HEK293 (cell line): ENCODE data around the gene KCNMA1.

Experiments used
- CTCF ChIP-seq: fragments of 450-650 bp; formaldehyde crosslinking; IDR thresholded peaks from 2 replicates; pipeline ENCODE4 v1.5.1; 2016; ENCODE audit warnings: missing biosample characterization, missing genetic modification characterization
- PATZ1 ChIP-seq: fragments of 450-650 bp; formaldehyde crosslinking; IDR thresholded peaks from 2 replicates; pipeline ENCODE4 v1.5.1; 2016; ENCODE audit warnings: missing biosample characterization, missing genetic modification characterization
- PRDM1 ChIP-seq: fragments of 450-650 bp; formaldehyde crosslinking; IDR thresholded peaks from 2 replicates; pipeline ENCODE4; 2016; ENCODE audit warnings: missing biosample characterization, missing genetic modification characterization
- PRDM2 ChIP-seq: fragments of 450-650 bp; formaldehyde crosslinking; IDR thresholded peaks from 2 replicates; pipeline ENCODE4 v1.5.1; 2016; ENCODE audit warnings: missing biosample characterization, missing genetic modification characterization, borderline replicate concordance
- REPIN1 ChIP-seq: fragments of 450-650 bp; formaldehyde crosslinking; IDR thresholded peaks from 2 replicates; pipeline ENCODE4 v1.5.1; 2017; ENCODE audit warnings: missing biosample characterization, missing genetic modification characterization, low read depth
- TCF7L2 ChIP-seq: IDR thresholded peaks from 2 replicates; pipeline ENCODE4 v1.6.1; 2011; ENCODE audit warnings: low read depth, mild to moderate bottlenecking, inconsistent platforms, low read length, moderate library complexity, borderline replicate concordance
- YY1 ChIP-seq: fragments of 450-650 bp; formaldehyde crosslinking; IDR thresholded peaks from 2 replicates; pipeline ENCODE4 v1.5.1; 2018; ENCODE audit warnings: missing biosample characterization, missing genetic modification characterization
- ZBTB7A ChIP-seq: fragments of 450-650 bp; formaldehyde crosslinking; IDR thresholded peaks from 2 replicates; pipeline ENCODE4 v1.5.1; 2016; ENCODE audit warnings: low read depth, missing biosample characterization, missing genetic modification characterization
- ZNF138 ChIP-seq: fragments of 450-650 bp; formaldehyde crosslinking; IDR thresholded peaks from 2 replicates; pipeline ENCODE4 v1.5.1; 2016; ENCODE audit warnings: missing biosample characterization, missing genetic modification characterization, borderline replicate concordance
- ZNF148 ChIP-seq: fragments of 450-650 bp; formaldehyde crosslinking; IDR thresholded peaks from 2 replicates; pipeline ENCODE4 v1.5.0; 2017; ENCODE audit warnings: missing biosample characterization, missing genetic modification characterization, borderline replicate concordance

- TF ChIP-seq PATZ1 (tag by site-specific recombination) (no peak), CTCF (tag by site-specific recombination) (no peak), ZBTB7A (tag by site-specific recombination) (no peak), TCF7L2 (no peak), ZNF138 (tag by site-specific recombination) (no peak), YY1 (tag by site-specific recombination) (no peak), ZNF148 (tag by site-specific recombination) (no peak), REPIN1 (tag by site-specific recombination) (no peak), PRDM2 (no peak), PRDM1 (tag by site-specific recombination) (no peak)
Observed at GRCh38 chr10:77493239-77493806, 144.3 kb downstream of the KCNMA1 start.
